GM12878 (cell line): ENCODE data around the gene GPC6. TPM values are rescaled to one million over a fixed set of nuclear protein-coding genes. Genes with fewer than 3 reads are reported as not detected.
A peak's percentile ranks its signal among the peaks of the same experiment; 100 is the strongest.

Experiments used
- ATAC-seq: fragments of 200-7000 bp; cut with Tn5 transposase; 3 replicates; pipeline ENCODE4 v1.9.1; 2020; ENCODE audit warnings: mild to moderate bottlenecking, moderate library complexity
- BruUV-seq: library from RNA; stranded (reverse); fragments of 400-500 nt; replicated peaks from 2 replicates; lab custom pipeline; 2021; lab: Mats Ljungman, UMichigan
- CTCF ChIA-PET: fragments of 300-600 bp; sonication (Branson Sonifier 250); formaldehyde crosslinking; extraction: SDS; loops from one replicate; lab custom pipeline; 2021; ENCODE audit warnings: inconsistent platforms; lab: Yijun Ruan, JAX
- POLR2A ChIA-PET: fragments of 350-600 bp; formaldehyde crosslinking; extraction: SDS; loops from one replicate; lab custom pipeline; 2021; ENCODE audit warnings: inconsistent platforms; lab: Charles Lee
- RAD21 ChIA-PET: fragments of 300-600 bp; sonication (Branson Sonifier 250); formaldehyde crosslinking; loops from one replicate; lab custom pipeline; 2023; ENCODE audit warnings: antibody characterized with exemption; ENCODE audit not compliant: unreplicated experiment; lab: Charles Lee
- SMC1A ChIA-PET: fragments of 300-600 bp; sonication (Branson Sonifier 250); formaldehyde crosslinking; loops from one replicate; lab custom pipeline; 2023; ENCODE audit not compliant: unreplicated experiment, uncharacterized antibody; lab: Charles Lee
- DNase-seq: peaks from one replicate; pipeline ENCODE4 v3.0.0-alpha.2; 2011; ENCODE audit warnings: low read depth, low spot score
- FAIRE-seq: peaks from 3 replicates; lab custom pipeline; 2011; peaks lifted over from hg19 to GRCh38; lab: Jason Lieb, UNC
- H2AFZ ChIP-seq: 2 replicates; pipeline ENCODE4 v1.6.0; 2011; ENCODE audit warnings: low read depth, low read length, control low read depth; ENCODE audit not compliant: control insufficient read depth
- H3K27ac ChIP-seq: 2 replicates; pipeline ENCODE4 v1.5.1; 2011; ENCODE audit warnings: control low read depth; ENCODE audit not compliant: control insufficient read depth, insufficient read depth
- H3K27me3 ChIP-seq, 2 experiments: replicated peaks in 1 of 2; 2 replicates each; pipeline versions ENCODE4 v1.6.0 to v1.6.1; 2011; ENCODE audit warnings: low read length in 1 of 2; ENCODE audit not compliant: control insufficient read depth in 2 of 2, insufficient read depth in 2 of 2
- H3K36me3 ChIP-seq, 2 experiments: 2 replicates each; pipeline ENCODE4 v1.5.1; 2011; ENCODE audit warnings: low read length in 1 of 2; ENCODE audit not compliant: control insufficient read depth in 2 of 2, insufficient read depth in 2 of 2
- H3K4me1 ChIP-seq: 2 replicates; pipeline ENCODE4 v1.6.1; 2011; ENCODE audit warnings: mild to moderate bottlenecking, low read length, moderate library complexity, mixed read lengths; ENCODE audit not compliant: control insufficient read depth, insufficient read depth
- H3K4me2 ChIP-seq: 2 replicates; pipeline ENCODE4 v1.6.0; 2011; ENCODE audit warnings: control low read depth; ENCODE audit not compliant: control insufficient read depth, insufficient read depth
- H3K4me3 ChIP-seq: fragments of 200-600 bp; sonication (generic); 2 replicates; pipeline ENCODE4 v1.5.1; 2016
- H3K79me2 ChIP-seq: 2 replicates; pipeline ENCODE4 v1.6.0; 2011; ENCODE audit warnings: low read length; ENCODE audit not compliant: control insufficient read depth, insufficient read depth
- H3K9ac ChIP-seq: 2 replicates; pipeline ENCODE4 v1.8.0; 2011; ENCODE audit warnings: low read length, control low read depth, mixed read lengths; ENCODE audit not compliant: control insufficient read depth, insufficient read depth
- H3K9me3 ChIP-seq: replicated peaks from 3 replicates; pipeline ENCODE4 v1.5.1; 2011; ENCODE audit warnings: mild to moderate bottlenecking, low read length; ENCODE audit not compliant: control insufficient read depth, insufficient read depth
- H4K20me1 ChIP-seq: 2 replicates; pipeline ENCODE4 v1.6.0; 2011; ENCODE audit not compliant: control insufficient read depth, insufficient read depth
- ETV6 ChIP-seq, 2 experiments: fragments of 450-650 bp in 1 of 2; IDR thresholded peaks in 1 of 2; conservative IDR thresholded peaks in 1 of 2; 2 replicates each; pipeline ENCODE4 v1.6.1; 2014; ENCODE audit warnings: antibody characterized with exemption in 1 of 2, borderline replicate concordance in 1 of 2, low read depth in 1 of 2, mild to moderate bottlenecking in 1 of 2, moderate library complexity in 1 of 2
- RBBP5 ChIP-seq: fragments of 200-600 bp; sonication (generic); conservative IDR thresholded peaks from 2 replicates; pipeline ENCODE4 v1.6.1; 2016
- SRF ChIP-seq, 2 experiments: IDR thresholded peaks; 2 replicates each; pipeline ENCODE4 v1.6.1; 2011; ENCODE audit warnings: low read depth in 2 of 2, low read length in 2 of 2, mild to moderate bottlenecking in 1 of 2, moderate library complexity in 1 of 2
- ZNF207 ChIP-seq: fragments of 450-650 bp; IDR thresholded peaks from 2 replicates; pipeline ENCODE4 v1.6.1; 2014; ENCODE audit warnings: antibody characterized with exemption, mild to moderate bottlenecking, borderline replicate concordance
- whole genome bisulfite sequencing: methylation state at CpG from one replicate; pipeline ENCODE4 v1.1.6; 2016; ENCODE audit warnings: low lambda C conversion rate; ENCODE audit not compliant: insufficient replicate concordance, insufficient coverage; ENCODE audit errors: missing lambda C conversion rate; 5-methylcytosine and 5-hydroxymethylcytosine counted together
- in situ Hi-C: fragments of 300-500 bp; cut with MboI; formaldehyde crosslinking; loops from 9 replicates; pipeline ENCODE4 v1.14.3; 2018; ENCODE audit warnings: mixed read lengths
- intact Hi-C: fragments of 100-400 bp; cut with micrococcal nuclease; formaldehyde crosslinking; loops from one replicate; pipeline ENCODE4 v1.14.2; 2022; ENCODE audit not compliant: unreplicated experiment
- polyA plus RNA-seq, 11 experiments: library from polyadenylated mRNA; depleted of rRNA in 4 of 11; unstranded in 6 of 11; stranded (reverse) in 5 of 11; fragments of >200 nt; fragmentation: Nextera tagmentation in 4 of 11; fragmentation: Illumina TruSeq in 1 of 11; extraction: Ambion mirVana in 4 of 11; extraction: Trizol in 1 of 11; gene quantifications; 1 replicate in 1 of 11; 2 replicates in 10 of 11; pipeline versions ENCODE4 v1.2.1 to v1.2.3, GENCODE V29; 2011 to 2016; ENCODE audit warnings: inconsistent platforms in 2 of 11, missing spikeins in 2 of 11, low read depth in 1 of 11
- total RNA-seq, 4 experiments: library from RNA; depleted of rRNA in 3 of 4; stranded (reverse); fragments of >200 nt in 3 of 4; fragmentation: Illumina TruSeq in 1 of 4; extraction: Trizol in 1 of 4; gene quantifications; 2 replicates each; pipeline versions ENCODE4 v1.2.1 to v1.2.3, GENCODE V29; 2013 to 2021
- TF ChIP-seq, protein P1 (sequence below): fragments of 450-650 bp; conservative IDR thresholded peaks from 2 replicates; pipeline ENCODE4 v1.6.1; 2017; ENCODE audit warnings: mild to moderate bottlenecking, moderate library complexity

The GPC6 gene
- total and polyA plus RNA-seq, 10 of the 15 experiments (the other 5 are each of a cell fraction or from before 2014, with no cell fraction given) = 0.03 to 0.04 (median 0.03) TPM; not detected in 7

DNA sequence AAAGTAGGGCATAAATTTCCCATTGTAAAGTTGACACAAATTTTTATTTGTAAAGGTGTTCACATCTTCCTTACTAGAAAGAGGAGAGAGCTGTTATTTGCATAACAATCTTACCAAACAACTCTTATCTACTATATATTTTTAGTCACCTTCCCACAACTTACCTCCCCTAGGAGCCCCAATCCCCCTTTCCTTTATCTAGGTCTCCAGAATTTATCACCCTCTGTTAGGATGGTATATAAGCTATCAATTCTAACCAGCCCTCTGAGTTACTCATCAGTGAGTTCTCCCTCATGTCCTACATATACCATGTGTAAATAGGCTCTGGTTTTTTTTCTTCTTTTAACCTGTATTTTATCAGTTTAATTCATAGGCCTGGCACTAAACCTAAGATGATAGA, 1190.7 kb downstream of the GPC6 start (continued):
- TF ChIP-seq, protein P1, sequence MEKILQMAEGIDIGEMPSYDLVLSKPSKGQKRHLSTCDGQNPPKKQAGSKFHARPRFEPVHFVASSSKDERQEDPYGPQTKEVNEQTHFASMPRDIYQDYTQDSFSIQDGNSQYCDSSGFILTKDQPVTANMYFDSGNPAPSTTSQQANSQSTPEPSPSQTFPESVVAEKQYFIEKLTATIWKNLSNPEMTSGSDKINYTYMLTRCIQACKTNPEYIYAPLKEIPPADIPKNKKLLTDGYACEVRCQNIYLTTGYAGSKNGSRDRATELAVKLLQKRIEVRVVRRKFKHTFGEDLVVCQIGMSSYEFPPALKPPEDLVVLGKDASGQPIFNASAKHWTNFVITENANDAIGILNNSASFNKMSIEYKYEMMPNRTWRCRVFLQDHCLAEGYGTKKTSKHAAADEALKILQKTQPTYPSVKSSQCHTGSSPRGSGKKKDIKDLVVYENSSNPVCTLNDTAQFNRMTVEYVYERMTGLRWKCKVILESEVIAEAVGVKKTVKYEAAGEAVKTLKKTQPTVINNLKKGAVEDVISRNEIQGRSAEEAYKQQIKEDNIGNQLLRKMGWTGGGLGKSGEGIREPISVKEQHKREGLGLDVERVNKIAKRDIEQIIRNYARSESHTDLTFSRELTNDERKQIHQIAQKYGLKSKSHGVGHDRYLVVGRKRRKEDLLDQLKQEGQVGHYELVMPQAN = no peak
- no peak for TF ChIP-seq SRF (IDR thresholded peaks at IDR 0.05; ENCODE audit: low read depth in 2 of 2, low read length in 2 of 2)
- TF ChIP-seq RBBP5 = no peak

- ChIA-PET CTCF (interaction anchor here (1.1 kb wide), 1 partner anchor 16 kb away, joined by 5 read pairs; no protein-coding TSS in a partner anchor), SMC1A (no interaction called here), RAD21 (no interaction called here), POLR2A (no interaction called here)
- H3K79me2 ChIP-seq = no peaks in the 10 kb centered on the region
- H2AFZ ChIP-seq = no peak overlapping the region
- H3K4me2 ChIP-seq = no peak overlapping the region
- no peaks in the 10 kb centered on the region for H3K9me3 ChIP-seq
- intact Hi-C loops (no loop called here), in situ Hi-C loops (no loop called here)
- no peak for DNase-seq
- H3K36me3 ChIP-seq = no peaks in the 10 kb centered on the region
- no peaks in the 10 kb centered on the region for H3K27me3 ChIP-seq
- ATAC-seq = peak; percentile 53
- peak; percentile 64 for FAIRE-seq
- no peaks in the 10 kb centered on the region for H4K20me1 ChIP-seq
- H3K4me1 ChIP-seq = no peaks in the 10 kb centered on the region
- H3K9ac ChIP-seq = no peak overlapping the region
- TF ChIP-seq ZNF207 (no peak), ETV6 (conservative IDR thresholded peaks at IDR 0.05 in 1 of 2, IDR thresholded peaks at IDR 0.05 in 1 of 2; ENCODE audit: borderline replicate concordance in 1 of 2, low read depth in 1 of 2) (peak in 1 of 2 experiments; percentile 44; a peak in 1 of 4 replicates)
- BruUV-seq = no TSS peak
- 0% methylated on average over 1 of the region's 1 CpG for WGBS
- no peak overlapping the region for H3K27ac ChIP-seq
- no peak overlapping the region for H3K4me3 ChIP-seq
Measured at GRCh38 chr13:94419304-94419924, 1192.8 kb downstream of the GPC6 start.
